BE2C (cell line): ENCODE measurements around the gene ODC1.

Experiments
- DNase-seq: peaks from one replicate; pipeline ENCODE4 v3.0.0-alpha.2; 2020
- H3K27me3 ChIP-seq: fragments of 250-450 bp; sonication (Bioruptor Pico); 2 replicates; pipeline ENCODE4 v1.5.1; 2020; ENCODE audit warnings: mild to moderate bottlenecking
- H3K36me3 ChIP-seq: fragments of 250-450 bp; sonication (Bioruptor Pico); 2 replicates; pipeline ENCODE4 v1.5.1; 2020; ENCODE audit warnings: mild to moderate bottlenecking
- H3K4me1 ChIP-seq: fragments of 250-450 bp; sonication (Bioruptor Pico); 2 replicates; pipeline ENCODE4 v1.5.1; 2020
- H3K4me3 ChIP-seq: 2 replicates; pipeline ENCODE4 v1.5.1; 2011; ENCODE audit warnings: low read depth, low read length
- H3K9me3 ChIP-seq: fragments of 250-450 bp; sonication (Bioruptor Pico); 2 replicates; pipeline ENCODE4 v1.5.1; 2020
- CTCF ChIP-seq: IDR thresholded peaks from 2 replicates; pipeline ENCODE4 v1.5.1; 2012; ENCODE audit warnings: mild to moderate bottlenecking, low read depth, low read length

ODC1 gene

GRCh38 chr2:10419553-10420257 lies 28.4 kb downstream of the ODC1 start:
- H3K36me3 ChIP-seq = peaks cover 33% of the 10 kb centered on the region
- DNase-seq = no peak
- no peaks in the 10 kb centered on the region for H3K4me1 ChIP-seq
- H3K9me3 ChIP-seq = no peaks in the 10 kb centered on the region
- no peak overlapping the region for H3K4me3 ChIP-seq
- H3K27me3 ChIP-seq = no peaks in the 10 kb centered on the region
- TF ChIP-seq CTCF = no peak

- TF ChIP-seq CTCF = no peak
Measured at GRCh38 chr2:10417551-10418335, 30.4 kb downstream of the ODC1 start.

GRCh38 chr2:10415640-10416039 lies 32.5 kb downstream of the ODC1 start:
- Histone ChIP-seq H3K36me3 (peaks cover 38% of the 10 kb centered on the region), H3K9me3 (no peaks in the 10 kb centered on the region; the same call in 1 of the 2 replicates), H3K4me1 (peaks cover 2% of the 10 kb centered on the region; the same call in 1 of the 2 replicates), H3K27me3 (no peaks in the 10 kb centered on the region), H3K4me3 (no peak overlapping the region)
- DNase-seq = no peak
- TF ChIP-seq CTCF = no peak

More at GRCh38 chr2:10417551-10418335, 30.4 kb downstream of the ODC1 start:
- H3K4me3 ChIP-seq = no peak overlapping the region
- H3K36me3 ChIP-seq = peaks cover 36% of the 10 kb centered on the region
- no peaks in the 10 kb centered on the region for H3K27me3 ChIP-seq
- DNase-seq = no peak
- no peaks in the 10 kb centered on the region; the same call in 1 of the 2 replicates for H3K9me3 ChIP-seq
- peaks cover 2% of the 10 kb centered on the region; the same call in 1 of the 2 replicates for H3K4me1 ChIP-seq

GRCh38 chr2:10415048-10415447 lies 33.1 kb downstream of the ODC1 start:
- H3K9me3 ChIP-seq = no peaks in the 10 kb centered on the region; the same call in 1 of the 2 replicates
- H3K36me3 ChIP-seq = peaks cover 33% of the 10 kb centered on the region
- TF ChIP-seq CTCF = no peak
- peaks cover 2% of the 10 kb centered on the region; the same call in 1 of the 2 replicates for H3K4me1 ChIP-seq
- no peaks in the 10 kb centered on the region for H3K27me3 ChIP-seq
- DNase-seq = no peak
- H3K4me3 ChIP-seq = no peak overlapping the region

GRCh38 chr2:10414591-10414990 lies 33.5 kb downstream of the ODC1 start:
- Histone ChIP-seq H3K9me3 (no peaks in the 10 kb centered on the region; the same call in 1 of the 2 replicates), H3K4me3 (no peak overlapping the region), H3K4me1 (peaks cover 2% of the 10 kb centered on the region; the same call in 1 of the 2 replicates), H3K36me3 (peaks cover 33% of the 10 kb centered on the region), H3K27me3 (no peaks in the 10 kb centered on the region)
- no peak for TF ChIP-seq CTCF
- DNase-seq = no peak
